GM18502 (cell line): ENCODE measurements around the gene MGMT.

Source experiments
- ATAC-seq: cut with Tn5 transposase; IDR thresholded peaks from one replicate; pipeline ENCODE4 v1.9.1; 2021; ENCODE audit warnings: mild to moderate bottlenecking; ENCODE audit not compliant: unreplicated experiment, poor library complexity

MGMT gene

DNA sequence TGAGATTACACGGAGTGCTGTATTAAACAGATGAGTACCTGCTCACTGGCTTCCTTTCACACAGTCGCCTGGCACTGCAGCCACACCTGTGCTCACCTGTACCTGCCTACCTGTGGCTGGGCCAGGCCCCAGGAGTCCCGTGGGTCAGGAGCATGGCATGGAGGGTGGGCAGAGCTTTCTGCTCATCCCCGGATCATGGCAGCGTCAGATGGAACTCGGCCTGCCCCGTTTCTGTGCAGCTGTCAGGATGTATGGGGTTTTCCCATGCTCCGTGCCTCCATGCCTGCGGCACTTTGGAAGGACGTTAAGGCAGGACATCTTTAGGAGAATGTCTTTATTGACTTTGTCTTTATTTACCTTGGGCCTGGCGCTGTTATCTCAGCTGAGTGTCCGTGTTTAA lies 112.2 kb downstream of the MGMT start:
- no peak for ATAC-seq

- ATAC-seq, result no peak
Observed at GRCh38 chr10:129580010-129580409, 113.0 kb downstream of the MGMT start.

DNA sequence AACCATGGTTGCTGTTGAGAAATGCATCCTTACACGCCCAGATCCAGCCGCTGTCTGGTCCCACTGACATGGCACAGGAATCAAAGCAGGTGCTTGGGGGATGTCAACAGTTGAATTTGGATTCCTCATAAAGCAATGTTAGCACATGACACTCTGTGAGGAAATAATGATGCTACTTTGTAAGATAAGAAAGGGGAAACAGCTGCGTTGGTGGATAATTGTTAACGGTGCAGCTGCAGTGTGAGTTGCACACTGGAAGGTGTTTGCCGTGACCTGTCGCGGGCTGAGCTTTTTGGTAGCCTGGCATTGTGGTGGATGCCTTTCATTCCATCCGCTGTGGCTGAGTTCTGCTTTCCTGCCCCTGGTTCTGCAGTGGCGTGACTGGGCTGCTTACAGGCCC lies 113.9 kb downstream of the MGMT start:
- ATAC-seq, result no peak

DNA sequence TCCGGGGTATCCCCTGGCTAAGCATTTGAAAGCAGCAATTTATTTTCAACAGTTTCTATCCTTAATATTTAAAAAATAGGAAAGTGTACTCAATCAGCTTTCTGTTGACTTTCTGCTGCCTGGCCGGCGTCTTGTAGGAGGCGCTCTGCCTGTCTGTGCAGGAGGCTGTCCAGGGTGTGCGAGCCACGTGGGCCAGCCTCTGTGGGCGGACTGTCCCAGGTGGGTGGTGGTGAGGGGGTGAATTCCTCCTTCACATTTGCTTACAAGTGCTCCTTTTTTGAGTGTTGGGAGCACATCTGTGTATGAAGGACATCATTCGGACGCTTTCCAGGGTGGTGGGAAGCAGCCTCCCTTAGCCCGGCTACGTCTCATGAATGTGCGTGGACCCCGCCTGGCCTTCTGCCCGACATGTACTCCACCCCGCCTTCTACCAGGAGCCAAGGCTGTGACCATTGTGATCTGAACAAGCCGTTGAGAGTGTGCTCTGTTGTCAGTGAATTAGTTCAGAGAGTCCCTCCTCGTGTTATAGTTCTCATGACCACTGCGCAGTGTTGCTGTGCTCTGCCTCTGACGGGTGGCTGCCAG lies 114.9 kb downstream of the MGMT start:
- no peak for ATAC-seq

DNA sequence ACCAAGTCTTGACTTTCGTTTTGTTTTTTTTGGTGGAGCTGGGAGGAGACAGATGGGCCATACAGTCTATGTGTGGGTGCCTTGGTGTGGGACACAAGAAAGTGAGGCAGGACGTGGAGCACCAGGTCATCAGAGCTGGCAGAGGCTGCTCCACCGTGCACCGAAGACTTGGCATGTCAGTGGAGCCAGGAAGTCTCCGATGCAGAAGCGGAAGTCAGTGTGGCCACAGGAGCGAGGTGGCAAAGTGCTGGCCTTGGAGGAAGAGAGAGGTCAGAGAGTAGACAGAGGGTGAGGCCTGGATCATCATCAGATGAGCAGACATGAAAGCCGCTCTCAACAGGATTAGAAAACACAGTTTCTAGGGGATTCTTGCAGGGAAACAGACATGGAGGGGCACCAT lies 116.8 kb downstream of the MGMT start:
- no peak for ATAC-seq

DNA sequence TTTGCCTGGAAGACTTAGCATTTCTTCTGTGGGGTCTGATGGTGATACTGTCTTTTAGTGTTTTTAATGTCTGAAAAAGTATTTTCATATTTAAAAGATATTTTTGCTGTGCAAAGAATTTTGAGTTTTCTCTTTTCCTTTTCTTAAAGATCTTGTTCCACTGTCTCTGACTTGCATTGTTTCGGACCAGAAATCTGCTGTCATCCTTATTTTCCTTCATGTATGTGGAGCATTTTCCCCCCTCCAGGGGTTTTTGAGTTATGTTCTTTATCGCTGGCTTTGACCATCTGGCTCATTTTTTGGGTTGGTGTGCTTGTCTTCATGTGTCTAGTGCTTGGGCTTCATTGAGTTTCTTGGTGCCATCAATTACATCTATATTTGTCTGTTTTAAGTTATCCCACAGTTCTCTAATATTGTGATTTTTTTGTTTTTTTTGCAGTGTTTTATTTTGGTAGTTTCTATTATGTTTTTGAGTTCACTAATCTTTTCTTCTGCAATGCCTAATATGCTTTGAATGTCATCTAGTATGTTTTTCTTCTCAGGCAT lies 119.9 kb downstream of the MGMT start:
- no peak for ATAC-seq

- no peak for ATAC-seq
Observed at GRCh38 chr10:129589546-129589945, 122.5 kb downstream of the MGMT start.

DNA sequence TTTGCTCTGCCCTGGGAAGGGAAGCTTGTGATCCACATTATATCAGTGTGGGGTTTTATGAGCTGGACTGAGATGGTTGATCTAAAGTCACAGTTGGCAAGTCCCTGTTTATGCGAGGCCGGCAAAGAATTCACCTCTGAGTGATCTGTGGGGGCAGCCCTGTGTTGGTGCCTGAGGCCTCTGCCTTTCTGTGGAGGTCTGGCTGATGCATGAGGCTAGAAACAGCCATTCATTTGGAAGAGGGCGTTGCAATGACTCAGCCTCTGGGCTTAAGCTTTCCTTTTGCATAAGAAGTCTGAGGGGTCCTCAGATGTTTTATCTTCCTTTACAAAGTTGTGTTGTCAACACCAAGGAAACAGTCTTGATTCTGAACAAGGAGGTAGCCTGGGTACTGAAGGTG lies 126.9 kb downstream of the MGMT start:
- ATAC-seq, result no peak

GRCh38 chr10:129594811-129595210 lies 127.8 kb downstream of the MGMT start:
- no peak for ATAC-seq

- no peak for ATAC-seq
Observed at GRCh38 chr10:129598413-129598812, 131.4 kb downstream of the MGMT start.

GRCh38 chr10:129599160-129599559 lies 132.1 kb downstream of the MGMT start:
- no peak for ATAC-seq

DNA sequence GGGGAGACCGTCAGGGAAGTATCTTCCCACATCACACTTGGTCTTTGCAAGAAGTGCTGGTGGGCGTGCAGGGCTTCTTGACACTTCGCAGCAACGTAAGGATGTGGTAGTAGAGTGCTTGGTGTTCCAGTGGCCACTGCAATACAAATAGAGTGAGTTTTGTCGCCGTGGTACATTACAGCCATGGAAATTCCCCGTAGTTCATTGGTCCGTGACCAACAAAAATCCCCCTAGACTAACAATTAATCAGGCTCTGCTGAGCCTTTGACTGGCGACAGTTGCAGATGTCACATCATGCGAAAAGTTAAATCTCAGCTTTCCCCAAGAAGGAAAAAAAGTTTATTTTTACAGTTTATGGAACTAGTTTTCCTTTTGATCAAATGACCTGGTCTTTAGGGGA lies 134.7 kb downstream of the MGMT start:
- ATAC-seq, result peak; percentile 58

DNA sequence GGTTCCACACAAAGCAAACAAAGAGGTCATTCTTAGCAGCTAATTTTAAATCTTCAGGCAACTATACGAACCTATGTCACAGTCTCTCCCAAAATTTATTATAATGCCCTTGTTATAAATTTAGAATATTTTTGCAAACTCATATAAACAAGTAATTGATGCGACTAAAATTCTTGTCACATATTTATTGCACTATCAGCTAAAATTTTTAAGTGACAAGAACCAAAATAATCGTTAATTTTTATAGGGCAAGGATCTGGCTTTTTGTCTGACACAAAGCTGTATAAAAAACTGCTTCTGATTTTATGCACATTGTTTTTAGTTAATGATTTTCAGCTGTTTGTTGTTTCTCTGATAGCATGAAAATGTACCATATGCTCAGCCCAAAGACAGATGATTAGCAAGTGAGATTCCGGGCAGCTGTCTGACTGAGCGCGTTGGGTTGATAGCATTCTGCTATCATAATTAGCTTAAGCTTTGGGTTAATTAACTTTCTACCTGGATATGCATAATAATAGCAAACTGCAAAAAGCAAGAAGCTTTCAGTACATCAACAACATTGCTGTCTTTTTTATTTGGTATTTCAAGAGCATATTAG lies 136.0 kb downstream of the MGMT start:
- no peak for ATAC-seq

GRCh38 chr10:129604333-129605032 lies 137.4 kb downstream of the MGMT start:
- ATAC-seq, result peak; percentile 39

DNA sequence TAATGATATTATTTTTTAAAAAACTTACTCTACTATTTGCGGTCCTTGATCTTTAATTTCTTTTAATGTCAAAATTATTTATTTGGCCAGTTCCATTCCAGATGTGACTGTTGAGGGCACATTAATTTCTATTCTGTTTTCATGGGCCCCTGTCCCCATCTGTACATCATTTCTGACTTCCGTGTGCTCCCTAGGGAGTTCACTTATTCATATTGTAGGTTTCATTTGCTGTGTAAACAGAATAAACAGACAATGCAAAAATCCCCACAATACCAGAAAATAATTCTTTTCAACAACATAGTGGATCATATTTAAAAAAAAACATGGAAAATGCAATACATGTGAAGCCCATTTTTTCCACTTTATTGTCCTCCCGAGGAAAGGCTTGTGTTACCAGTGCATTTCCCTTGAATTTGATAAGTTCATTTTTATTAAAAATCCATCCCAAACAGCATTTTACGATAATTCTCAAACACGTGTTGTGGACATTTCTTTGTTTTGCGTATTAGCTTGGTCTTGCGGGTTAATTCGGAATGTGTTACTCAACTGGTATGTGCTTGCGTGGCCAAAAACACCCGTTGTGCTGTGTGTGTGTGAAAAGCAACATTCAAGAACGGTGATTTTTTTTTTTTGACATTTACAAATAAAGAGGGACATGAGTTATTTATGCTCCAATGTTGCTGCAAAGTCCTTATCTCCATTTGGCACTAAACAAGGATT lies 138.4 kb downstream of the MGMT start:
- peak; percentile 57 for ATAC-seq

DNA sequence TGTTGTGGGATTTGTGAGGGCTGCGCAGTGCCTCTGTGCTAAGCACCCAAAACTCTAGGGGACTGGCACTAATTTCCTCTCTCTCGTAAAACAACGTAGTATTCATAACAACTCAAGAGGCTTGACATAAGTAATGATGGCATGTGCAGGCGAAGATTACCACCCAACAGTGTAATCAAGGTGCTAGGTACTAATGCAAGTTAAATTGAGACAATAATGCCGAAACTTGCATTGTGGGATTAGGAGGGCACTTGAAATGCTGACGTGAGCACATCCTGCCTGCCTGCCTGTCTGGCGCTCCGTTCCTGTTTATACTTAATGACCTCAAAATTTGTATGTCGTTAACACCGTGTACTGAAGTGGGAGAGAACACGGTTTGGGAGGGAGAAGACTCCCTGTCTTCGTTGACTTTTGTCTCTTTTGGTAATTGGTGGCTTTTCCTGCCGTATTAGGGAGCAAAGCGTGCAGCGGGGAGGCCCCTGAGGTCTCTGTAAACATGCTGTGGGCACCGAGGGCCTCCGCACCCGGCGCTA lies 139.0 kb downstream of the MGMT start:
- ATAC-seq, result no peak

DNA sequence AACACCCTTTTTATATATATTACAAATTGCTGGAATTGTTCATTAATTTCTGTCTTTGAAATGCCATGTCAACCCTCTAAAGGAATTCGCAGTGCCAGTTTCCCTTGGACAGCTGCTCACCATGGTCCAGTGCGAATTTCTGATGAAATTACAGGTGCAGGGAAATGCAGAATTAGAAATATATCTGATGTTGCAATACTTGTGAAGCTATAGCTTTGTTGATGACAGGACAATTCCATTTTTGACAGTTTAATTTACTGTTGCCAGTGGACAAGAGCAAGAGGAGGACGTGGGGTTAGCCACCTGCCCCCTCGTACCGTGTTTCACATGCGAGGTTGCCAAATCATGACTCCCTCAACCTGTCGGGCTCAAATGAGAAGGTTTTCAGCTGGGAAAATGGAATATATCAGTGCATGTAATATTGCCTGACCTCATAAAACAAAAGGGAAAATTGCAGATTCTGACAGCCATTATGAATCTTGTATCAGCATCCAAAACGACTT lies 140.6 kb downstream of the MGMT start:
- no peak for ATAC-seq

DNA sequence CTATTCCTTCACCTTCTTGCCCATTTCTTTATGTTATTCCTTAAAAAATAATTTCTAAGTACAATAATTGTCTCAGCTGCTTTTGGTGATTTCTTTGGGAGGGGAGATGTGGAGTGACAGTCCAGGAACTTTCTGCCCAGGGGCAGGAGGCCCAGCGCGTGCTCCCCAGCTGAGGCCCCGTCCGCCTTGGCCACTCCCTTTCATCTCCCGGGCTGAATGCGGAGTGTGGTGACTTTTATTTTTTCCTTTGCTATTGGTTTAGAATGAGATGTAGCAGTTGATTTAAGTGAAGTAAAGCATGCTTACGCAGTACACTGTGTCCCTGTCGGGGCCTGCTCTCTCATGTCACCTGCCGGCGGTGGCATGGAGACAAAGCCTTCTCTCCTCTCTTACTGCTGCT lies 141.6 kb downstream of the MGMT start:
- no peak for ATAC-seq

GRCh38 chr10:129609551-129609950 lies 142.5 kb downstream of the MGMT start:
- ATAC-seq, result no peak

DNA sequence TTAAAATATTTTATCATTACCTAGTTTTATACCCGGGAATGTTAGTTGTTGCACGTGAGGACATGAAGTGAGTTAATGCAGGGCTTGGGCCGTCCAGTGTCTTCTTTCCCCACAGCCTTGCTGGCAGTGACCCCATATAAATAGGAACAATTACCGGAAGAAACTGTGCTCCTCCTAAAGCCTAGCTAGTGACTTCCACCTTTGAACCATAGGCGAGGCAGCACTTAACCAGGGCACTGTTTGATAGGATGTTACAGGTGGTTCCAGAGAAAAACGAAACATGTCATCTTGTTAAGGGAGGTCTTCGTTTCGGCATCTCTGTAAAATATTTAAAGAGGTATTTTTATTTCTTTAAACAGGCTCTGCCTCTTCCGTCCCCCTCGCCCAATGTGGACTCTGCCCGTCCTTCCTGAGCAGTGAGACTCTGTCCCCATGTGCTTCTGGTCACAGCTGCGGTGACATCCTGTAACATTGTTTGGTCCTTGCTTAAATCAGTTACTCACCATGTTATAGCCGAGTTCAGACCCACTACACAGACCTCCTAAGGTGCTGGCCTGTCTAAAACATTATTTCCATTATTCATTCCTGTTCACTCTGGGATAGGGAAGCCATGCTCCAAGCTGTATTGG lies 145.6 kb downstream of the MGMT start:
- no peak for ATAC-seq
